Measurements from ENCODE around the gene L2HGDH.
"Not testable (repeated sequence)": the region's sequence is repeated elsewhere in the genome, so short reads cannot be mapped to it uniquely, and the experiment has no call there.

The L2HGDH gene

DNA sequence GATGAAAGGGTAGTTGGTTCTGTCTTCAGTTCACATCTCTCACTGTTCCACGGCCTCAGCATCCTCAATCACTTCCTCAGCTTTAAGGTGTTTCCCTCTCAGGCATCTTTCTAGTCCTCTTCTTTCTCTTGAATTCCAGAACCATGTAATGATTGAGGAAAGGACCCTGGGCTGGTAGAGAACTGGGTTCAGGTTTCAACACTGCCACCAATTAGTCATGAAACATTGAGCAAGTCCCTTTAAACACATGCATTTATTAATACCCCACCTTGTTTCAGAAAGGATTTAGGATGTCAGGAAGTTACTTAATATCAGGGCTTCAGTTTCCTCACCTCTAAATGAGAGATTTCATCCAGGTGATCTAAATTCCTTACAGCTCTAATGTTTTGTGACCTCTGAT is 7.3 kb upstream of the L2HGDH start:
- Histone ChIP-seq H3K79me2 (ENCODE audit: low read length) (peaks cover 5% of the 10 kb centered on the region; the same call in 1 of the 2 replicates), H3K27ac (ENCODE audit: low read length) (no peak overlapping the region), H3K4me3 (ENCODE audit: low read length) (no peak overlapping the region), H2AFZ (ENCODE audit: low read length) (no peak overlapping the region), H3K9me3 (replicated peaks; ENCODE audit: insufficient read depth, low read length) (no peaks in the 10 kb centered on the region), H3K9ac (ENCODE audit: low read length) (no peak overlapping the region), H3K9me2 (replicated peaks; ENCODE audit: insufficient read depth, low read length) (no peaks in the 10 kb centered on the region), H3K4me2 (ENCODE audit: low read depth, low read length) (no peak overlapping the region), H3K4me1 (ENCODE audit: low read length) (peaks cover 7% of the 10 kb centered on the region; the same call in 1 of the 2 replicates), H3F3A (ENCODE audit: insufficient read depth, low read length) (peaks cover 13% of the 10 kb centered on the region; the same call in 1 of the 2 replicates), H3K36me3 (replicated peaks; ENCODE audit: insufficient read depth, low read length) (no peaks in the 10 kb centered on the region), H3K27me3 (replicated peaks; ENCODE audit: insufficient read depth, low read length) (no peaks in the 10 kb centered on the region), H4K20me1 (ENCODE audit: insufficient read depth, low read length) (no peaks in the 10 kb centered on the region)
- DNase-seq, result no peak
- TF ChIP-seq EZH2phosphoT487 (IDR thresholded peaks at IDR 0.05; ENCODE audit: low read length), result no peak
- TF ChIP-seq, protein P1, sequence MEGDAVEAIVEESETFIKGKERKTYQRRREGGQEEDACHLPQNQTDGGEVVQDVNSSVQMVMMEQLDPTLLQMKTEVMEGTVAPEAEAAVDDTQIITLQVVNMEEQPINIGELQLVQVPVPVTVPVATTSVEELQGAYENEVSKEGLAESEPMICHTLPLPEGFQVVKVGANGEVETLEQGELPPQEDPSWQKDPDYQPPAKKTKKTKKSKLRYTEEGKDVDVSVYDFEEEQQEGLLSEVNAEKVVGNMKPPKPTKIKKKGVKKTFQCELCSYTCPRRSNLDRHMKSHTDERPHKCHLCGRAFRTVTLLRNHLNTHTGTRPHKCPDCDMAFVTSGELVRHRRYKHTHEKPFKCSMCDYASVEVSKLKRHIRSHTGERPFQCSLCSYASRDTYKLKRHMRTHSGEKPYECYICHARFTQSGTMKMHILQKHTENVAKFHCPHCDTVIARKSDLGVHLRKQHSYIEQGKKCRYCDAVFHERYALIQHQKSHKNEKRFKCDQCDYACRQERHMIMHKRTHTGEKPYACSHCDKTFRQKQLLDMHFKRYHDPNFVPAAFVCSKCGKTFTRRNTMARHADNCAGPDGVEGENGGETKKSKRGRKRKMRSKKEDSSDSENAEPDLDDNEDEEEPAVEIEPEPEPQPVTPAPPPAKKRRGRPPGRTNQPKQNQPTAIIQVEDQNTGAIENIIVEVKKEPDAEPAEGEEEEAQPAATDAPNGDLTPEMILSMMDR (IDR thresholded peaks at IDR 0.05; ENCODE audit: low read length), result no peak
- no peak for TF ChIP-seq EZH2 (optimal IDR thresholded peaks at IDR 0.05; ENCODE audit: low read depth, low read length)

DNA sequence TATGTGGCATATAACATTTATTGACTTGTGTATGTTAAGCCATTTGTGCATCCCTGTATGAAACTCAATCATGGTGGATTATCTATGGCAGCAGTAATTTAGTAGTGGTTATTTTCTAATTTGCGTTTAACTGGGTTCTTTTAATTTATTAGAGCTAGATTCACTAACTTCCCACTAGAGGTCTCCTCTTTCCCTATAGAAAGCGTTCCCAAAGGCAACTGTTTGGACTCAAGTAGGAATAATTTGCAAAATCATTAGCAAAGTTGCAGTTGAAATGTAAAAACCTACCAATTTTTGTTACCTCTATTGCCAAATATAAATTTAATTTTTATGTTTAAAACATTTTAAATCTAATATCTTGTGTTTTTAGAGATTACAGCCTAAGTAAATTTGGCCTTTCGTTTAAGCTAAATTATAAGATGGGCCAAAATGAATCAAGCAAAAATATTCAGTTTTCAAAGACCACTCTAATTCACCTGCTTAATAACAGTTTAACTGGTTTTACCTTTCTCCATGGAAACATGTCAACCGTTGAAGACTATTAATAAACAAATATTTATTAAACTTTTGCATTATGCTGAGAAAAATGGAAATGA is 6.1 kb upstream of the L2HGDH start:
- TF ChIP-seq EZH2phosphoT487 (IDR thresholded peaks at IDR 0.05; ENCODE audit: low read length), result no peak
- TF ChIP-seq, protein P1 (IDR thresholded peaks at IDR 0.05; ENCODE audit: low read length), result no peak; the same call in 1 of the 2 replicates
- TF ChIP-seq EZH2 (optimal IDR thresholded peaks at IDR 0.05; ENCODE audit: low read depth, low read length), result no peak
- no peaks in the 10 kb centered on the region for H3K9me3 ChIP-seq (replicated peaks; ENCODE audit: insufficient read depth, low read length)
- no peak for DNase-seq
- no peak overlapping the region for H3K9ac ChIP-seq (ENCODE audit: low read length)
- H3K4me1 ChIP-seq (ENCODE audit: low read length), result peaks cover 11% of the 10 kb centered on the region
- no peak overlapping the region for H3K27ac ChIP-seq (ENCODE audit: low read length)
- H2AFZ ChIP-seq (ENCODE audit: low read length), result no peak overlapping the region
- H3K4me2 ChIP-seq (ENCODE audit: low read depth, low read length), result no peak overlapping the region
- H3K9me2 ChIP-seq (replicated peaks; ENCODE audit: insufficient read depth, low read length), result no peaks in the 10 kb centered on the region
- no peaks in the 10 kb centered on the region for H4K20me1 ChIP-seq (ENCODE audit: insufficient read depth, low read length)
- no peaks in the 10 kb centered on the region for H3K27me3 ChIP-seq (replicated peaks; ENCODE audit: insufficient read depth, low read length)
- peaks cover 10% of the 10 kb centered on the region; the same call in 1 of the 2 replicates for H3K79me2 ChIP-seq (ENCODE audit: low read length)
- no peak overlapping the region for H3K4me3 ChIP-seq (ENCODE audit: low read length)
- H3F3A ChIP-seq (ENCODE audit: insufficient read depth, low read length), result peaks cover 13% of the 10 kb centered on the region; the same call in 1 of the 2 replicates
- H3K36me3 ChIP-seq (replicated peaks; ENCODE audit: insufficient read depth, low read length), result no peaks in the 10 kb centered on the region

DNA sequence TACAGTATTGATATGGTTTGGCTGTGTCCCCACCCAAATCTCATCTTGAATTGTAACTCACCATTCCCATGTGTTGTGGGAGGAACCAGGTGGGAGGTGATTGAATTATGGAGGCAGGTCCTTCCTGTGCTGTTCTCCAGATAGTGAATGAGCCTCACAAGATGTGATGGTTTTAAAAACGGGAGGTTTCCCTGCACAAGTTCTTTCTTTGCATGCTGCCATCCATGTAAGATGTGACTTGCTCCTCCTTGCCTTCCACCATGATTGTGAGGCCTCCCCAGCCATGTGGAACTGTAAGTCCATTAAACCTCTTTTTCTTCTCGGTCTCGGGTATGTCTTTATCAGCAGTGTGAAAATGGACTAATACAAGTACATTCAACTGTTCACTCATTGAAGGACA is 2.1 kb upstream of the L2HGDH start:
- not testable (repeated sequence) for H3K9ac ChIP-seq (ENCODE audit: low read length); H2AFZ ChIP-seq (ENCODE audit: low read length); H3K9me3 ChIP-seq (replicated peaks; ENCODE audit: insufficient read depth, low read length); H3F3A ChIP-seq (ENCODE audit: insufficient read depth, low read length); H3K27me3 ChIP-seq (replicated peaks; ENCODE audit: insufficient read depth, low read length); H3K27ac ChIP-seq (ENCODE audit: low read length); H3K9me2 ChIP-seq (replicated peaks; ENCODE audit: insufficient read depth, low read length); H3K4me1 ChIP-seq (ENCODE audit: low read length); H4K20me1 ChIP-seq (ENCODE audit: insufficient read depth, low read length); DNase-seq; H3K36me3 ChIP-seq (replicated peaks; ENCODE audit: insufficient read depth, low read length); H3K4me2 ChIP-seq (ENCODE audit: low read depth, low read length); H3K4me3 ChIP-seq (ENCODE audit: low read length)
- peaks cover 18% of the 10 kb centered on the region for H3K79me2 ChIP-seq (ENCODE audit: low read length)

DNA sequence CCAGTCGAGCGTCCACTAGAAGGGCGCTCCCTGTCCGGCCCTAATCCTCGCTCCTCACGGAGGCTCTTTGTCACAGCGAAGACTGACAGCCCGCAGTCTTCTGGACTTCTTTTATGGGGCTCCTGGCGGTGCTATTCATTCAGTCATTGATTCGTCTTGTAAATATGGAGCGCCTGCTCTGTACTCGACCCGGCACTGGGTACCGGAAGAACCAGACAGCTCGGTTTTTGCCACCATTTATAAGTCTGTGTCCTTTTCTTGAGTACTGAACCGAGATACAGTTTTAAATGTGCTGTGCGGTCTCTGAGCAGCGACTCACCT is 665 bp upstream of the L2HGDH start:
- Histone ChIP-seq H3K36me3 (replicated peaks; ENCODE audit: insufficient read depth, low read length) (no peaks in the 10 kb centered on the region), H3K9me2 (replicated peaks; ENCODE audit: insufficient read depth, low read length) (no peaks in the 10 kb centered on the region), H3K79me2 (ENCODE audit: low read length) (peaks cover 12% of the 10 kb centered on the region), H3K4me2 (ENCODE audit: low read depth, low read length) (peak overlapping the region; percentile 71), H3K9ac (ENCODE audit: low read length) (peak overlapping the region; percentile 70), H3K27ac (ENCODE audit: low read length) (peak overlapping the region; percentile 74; the same call in 1 of the 2 replicates), H2AFZ (ENCODE audit: low read length) (peak overlapping the region; percentile 58), H3K4me1 (ENCODE audit: low read length) (peaks cover 6% of the 10 kb centered on the region; the same call in 1 of the 2 replicates), H3F3A (ENCODE audit: insufficient read depth, low read length) (0 out of 2 replicates have a peak, but pooled peaks cover 3% of the 10 kb centered on the region), H3K9me3 (replicated peaks; ENCODE audit: insufficient read depth, low read length) (no peaks in the 10 kb centered on the region), H4K20me1 (ENCODE audit: insufficient read depth, low read length) (no peaks in the 10 kb centered on the region), H3K4me3 (ENCODE audit: low read length) (peak overlapping the region; percentile 84), H3K27me3 (replicated peaks; ENCODE audit: insufficient read depth, low read length) (no peaks in the 10 kb centered on the region)
- TF ChIP-seq EZH2 (optimal IDR thresholded peaks at IDR 0.05; ENCODE audit: low read depth, low read length), result no peak
- TF ChIP-seq, protein P1 (IDR thresholded peaks at IDR 0.05; ENCODE audit: low read length), result no peak
- no peak for TF ChIP-seq EZH2phosphoT487 (IDR thresholded peaks at IDR 0.05; ENCODE audit: low read length)
- no peak for DNase-seq

Measured in MM.1S (cell line).